ENCODE results near the gene KLHDC10.

The KLHDC10 gene

DNA sequence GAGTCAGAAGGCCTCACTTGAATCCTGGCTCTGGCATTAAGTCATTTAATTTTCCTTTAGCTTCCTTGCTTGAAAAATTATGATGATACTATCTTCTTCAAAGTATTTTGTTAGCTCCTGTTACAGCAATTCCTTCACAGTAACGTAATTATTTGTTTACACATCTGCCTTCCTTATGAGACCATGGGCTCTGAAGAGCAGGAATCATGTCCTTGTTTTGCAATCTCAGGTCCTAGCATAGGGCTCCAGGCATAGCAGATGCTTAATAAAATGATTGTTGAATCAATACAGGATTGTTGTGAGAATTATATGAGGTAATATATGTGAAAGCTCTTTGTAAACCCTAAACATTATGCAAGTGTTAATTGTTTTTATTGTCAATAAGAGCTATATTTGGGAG lies 25.5 kb downstream of the KLHDC10 start:
- Histone ChIP-seq H3K4me3 (ENCODE audit: low read length) (no peak overlapping the region), H3F3A (ENCODE audit: control insufficient read depth, insufficient read depth) (peaks cover 6% of the 10 kb centered on the region; the same call in 1 of the 2 replicates), H3K9me2 (replicated peaks; ENCODE audit: control insufficient read depth, low read length) (no peaks in the 10 kb centered on the region), H3K27ac (ENCODE audit: low read depth, low read length) (no peak overlapping the region), H4K20me1 (ENCODE audit: control insufficient read depth, insufficient read depth, low read depth, low read length) (no peaks in the 10 kb centered on the region), H3K9me3 (ENCODE audit: control insufficient read depth, insufficient read depth, low read length) (no peaks in the 10 kb centered on the region), H3K79me2 (ENCODE audit: control insufficient read depth, low read length) (peaks cover 38% of the 10 kb centered on the region), H3K27me3 (ENCODE audit: control insufficient read depth, low read length) (no peaks in the 10 kb centered on the region), H3K36me3 (ENCODE audit: control insufficient read depth, low read length) (0 out of 2 replicates have a peak, but pooled peaks cover 2% of the 10 kb centered on the region), H3K4me1 (ENCODE audit: control insufficient read depth, low read length) (peaks cover 17% of the 10 kb centered on the region), H3K4me2 (ENCODE audit: low read length) (no peak overlapping the region)
- TF ChIP-seq, protein P1, sequence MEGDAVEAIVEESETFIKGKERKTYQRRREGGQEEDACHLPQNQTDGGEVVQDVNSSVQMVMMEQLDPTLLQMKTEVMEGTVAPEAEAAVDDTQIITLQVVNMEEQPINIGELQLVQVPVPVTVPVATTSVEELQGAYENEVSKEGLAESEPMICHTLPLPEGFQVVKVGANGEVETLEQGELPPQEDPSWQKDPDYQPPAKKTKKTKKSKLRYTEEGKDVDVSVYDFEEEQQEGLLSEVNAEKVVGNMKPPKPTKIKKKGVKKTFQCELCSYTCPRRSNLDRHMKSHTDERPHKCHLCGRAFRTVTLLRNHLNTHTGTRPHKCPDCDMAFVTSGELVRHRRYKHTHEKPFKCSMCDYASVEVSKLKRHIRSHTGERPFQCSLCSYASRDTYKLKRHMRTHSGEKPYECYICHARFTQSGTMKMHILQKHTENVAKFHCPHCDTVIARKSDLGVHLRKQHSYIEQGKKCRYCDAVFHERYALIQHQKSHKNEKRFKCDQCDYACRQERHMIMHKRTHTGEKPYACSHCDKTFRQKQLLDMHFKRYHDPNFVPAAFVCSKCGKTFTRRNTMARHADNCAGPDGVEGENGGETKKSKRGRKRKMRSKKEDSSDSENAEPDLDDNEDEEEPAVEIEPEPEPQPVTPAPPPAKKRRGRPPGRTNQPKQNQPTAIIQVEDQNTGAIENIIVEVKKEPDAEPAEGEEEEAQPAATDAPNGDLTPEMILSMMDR (IDR thresholded peaks at IDR 0.05; ENCODE audit: low read depth, low read length, poor library complexity, severe bottlenecking) = no peak
- no peak for TF ChIP-seq EZH2phosphoT487 (IDR thresholded peaks at IDR 0.05; ENCODE audit: borderline replicate concordance, low read length)

DNA sequence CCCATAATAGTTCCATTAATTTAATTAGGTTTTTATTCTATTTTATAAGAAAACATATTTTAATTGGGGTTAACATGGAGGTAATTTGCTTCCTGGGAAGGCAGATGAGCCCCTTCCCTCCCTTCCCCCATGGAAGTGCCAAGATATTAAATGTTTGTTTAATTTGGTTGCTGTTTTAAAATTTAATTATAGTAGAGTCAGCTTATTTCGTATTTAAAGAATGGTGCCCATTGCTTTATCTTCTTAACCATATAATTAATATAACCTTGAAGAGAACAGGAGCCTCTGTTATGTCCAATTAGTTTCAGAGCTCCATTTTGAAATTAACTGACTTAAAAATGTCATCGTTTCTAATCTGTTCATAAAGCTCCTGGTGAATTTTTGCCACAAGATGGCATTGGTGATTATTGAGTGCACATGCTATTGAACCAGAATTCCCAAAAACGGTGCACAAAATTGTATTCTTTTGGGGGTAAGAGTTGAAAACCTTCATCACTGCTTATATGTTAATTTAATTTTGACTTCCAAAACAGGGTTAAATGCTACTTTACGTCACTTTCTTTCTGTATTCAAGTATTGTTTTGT lies 26.0 kb downstream of the KLHDC10 start:
- Histone ChIP-seq H3K27me3 (ENCODE audit: control insufficient read depth, low read length) (no peaks in the 10 kb centered on the region), H3K4me3 (ENCODE audit: low read length) (no peak overlapping the region), H3K27ac (ENCODE audit: low read depth, low read length) (no peak overlapping the region), H3K4me2 (ENCODE audit: low read length) (no peak overlapping the region), H4K20me1 (ENCODE audit: control insufficient read depth, insufficient read depth, low read depth, low read length) (no peaks in the 10 kb centered on the region), H3K9me2 (replicated peaks; ENCODE audit: control insufficient read depth, low read length) (no peaks in the 10 kb centered on the region), H3K9me3 (ENCODE audit: control insufficient read depth, insufficient read depth, low read length) (no peaks in the 10 kb centered on the region), H3F3A (ENCODE audit: control insufficient read depth, insufficient read depth) (peaks cover 6% of the 10 kb centered on the region; the same call in 1 of the 2 replicates), H3K4me1 (ENCODE audit: control insufficient read depth, low read length) (peaks cover 15% of the 10 kb centered on the region), H3K79me2 (ENCODE audit: control insufficient read depth, low read length) (peaks cover 32% of the 10 kb centered on the region), H3K36me3 (ENCODE audit: control insufficient read depth, low read length) (0 out of 2 replicates have a peak, but pooled peaks cover 2% of the 10 kb centered on the region)
- TF ChIP-seq, protein P1 (IDR thresholded peaks at IDR 0.05; ENCODE audit: low read depth, low read length, poor library complexity, severe bottlenecking) = no peak
- TF ChIP-seq EZH2phosphoT487 (IDR thresholded peaks at IDR 0.05; ENCODE audit: borderline replicate concordance, low read length) = no peak

- Histone ChIP-seq H3K4me3 (ENCODE audit: low read length) (no peak overlapping the region), H3K36me3 (ENCODE audit: control insufficient read depth, low read length) (0 out of 2 replicates have a peak, but pooled peaks cover 2% of the 10 kb centered on the region), H3K4me1 (ENCODE audit: control insufficient read depth, low read length) (no peaks in the 10 kb centered on the region), H3K4me2 (ENCODE audit: low read length) (no peak overlapping the region), H3F3A (ENCODE audit: control insufficient read depth, insufficient read depth) (no peaks in the 10 kb centered on the region), H3K9me2 (replicated peaks; ENCODE audit: control insufficient read depth, low read length) (no peaks in the 10 kb centered on the region), H4K20me1 (ENCODE audit: control insufficient read depth, insufficient read depth, low read depth, low read length) (no peaks in the 10 kb centered on the region), H3K79me2 (ENCODE audit: control insufficient read depth, low read length) (peaks cover 9% of the 10 kb centered on the region), H3K27me3 (ENCODE audit: control insufficient read depth, low read length) (no peaks in the 10 kb centered on the region), H3K27ac (ENCODE audit: low read depth, low read length) (no peak overlapping the region), H3K9me3 (ENCODE audit: control insufficient read depth, insufficient read depth, low read length) (no peaks in the 10 kb centered on the region)
- TF ChIP-seq, protein P1 (IDR thresholded peaks at IDR 0.05; ENCODE audit: low read depth, low read length, poor library complexity, severe bottlenecking) = no peak
- no peak for TF ChIP-seq EZH2phosphoT487 (IDR thresholded peaks at IDR 0.05; ENCODE audit: borderline replicate concordance, low read length)
Measured at GRCh38 chr7:130099331-130099730, 29.0 kb downstream of the KLHDC10 start.
